Endodermal cell (in vitro differentiated cells): ENCODE data around the gene C17orf114.

Experiments
- DNase-seq: peaks from one replicate; pipeline ENCODE4 v3.0.0-alpha.2; 2017
- H3K27ac ChIP-seq: 2 replicates; pipeline ENCODE4 v1.5.1; 2013; ENCODE audit warnings: mild to moderate bottlenecking, low read depth, low read length, moderate library complexity
- H3K27me3 ChIP-seq: 2 replicates; pipeline ENCODE4 v1.6.1; 2013; ENCODE audit warnings: mild to moderate bottlenecking, low read length, moderate library complexity; ENCODE audit not compliant: insufficient read depth, control insufficient read depth, poor library complexity, severe bottlenecking
- H3K36me3 ChIP-seq: 2 replicates; pipeline ENCODE4 v1.7.0; 2013; ENCODE audit warnings: mild to moderate bottlenecking, low read length, moderate library complexity; ENCODE audit not compliant: control insufficient read depth, insufficient read depth
- H3K4me1 ChIP-seq: one replicate; pipeline ENCODE4 v1.7.0; 2013; ENCODE audit warnings: low read length; ENCODE audit not compliant: control insufficient read depth, insufficient read depth
- H3K4me3 ChIP-seq: 2 replicates; pipeline ENCODE4 v1.5.1; 2013; ENCODE audit warnings: mild to moderate bottlenecking, low read length, moderate library complexity
- H3K9ac ChIP-seq: 2 replicates; pipeline ENCODE4 v1.6.1; 2013; ENCODE audit warnings: mild to moderate bottlenecking, low read length, moderate library complexity; ENCODE audit not compliant: poor library complexity, severe bottlenecking; ENCODE audit errors: extremely low read depth
- H3K9me3 ChIP-seq: 2 replicates; pipeline ENCODE4 v1.6.1; 2013; ENCODE audit warnings: mild to moderate bottlenecking, low read length, moderate library complexity; ENCODE audit not compliant: control insufficient read depth
- H3K27ac Mint-ChIP-seq: 2 replicates; pipeline ENCODE4 v1.8.0; 2020; ENCODE audit warnings: mixed read lengths
- H3K27me3 Mint-ChIP-seq: 2 replicates; pipeline ENCODE4 v1.8.0; 2021; ENCODE audit warnings: mild to moderate bottlenecking, mixed read lengths; ENCODE audit not compliant: insufficient read depth
- H3K36me3 Mint-ChIP-seq: 2 replicates; pipeline ENCODE4 v1.8.0; 2020; ENCODE audit warnings: low read depth, mixed read lengths
- H3K4me1 Mint-ChIP-seq: 2 replicates; pipeline ENCODE4 v1.8.0; 2020; ENCODE audit warnings: mixed read lengths
- H3K4me3 Mint-ChIP-seq: 2 replicates; pipeline ENCODE4 v1.8.0; 2020; ENCODE audit warnings: mild to moderate bottlenecking, moderate library complexity, mixed read lengths
- H3K9me3 Mint-ChIP-seq: 2 replicates; pipeline ENCODE4 v1.8.0; 2020; ENCODE audit warnings: mild to moderate bottlenecking, mixed read lengths
- CTCF ChIP-seq: fragments of 200-600 bp; sonication (generic); conservative IDR thresholded peaks from 2 replicates; pipeline ENCODE4 v1.5.0; 2021; ENCODE audit warnings: antibody characterized with exemption, mild to moderate bottlenecking
- WGBS, 2 experiments: methylation state at CpG; one replicate each; pipeline versions ENCODE4 v1.1.5 to v1.1.7; 2013; ENCODE audit warnings: missing lambda C conversion rate in 2 of 2, mixed read lengths in 1 of 2; ENCODE audit not compliant: insufficient coverage in 1 of 2, insufficient read length in 1 of 2; 5-methylcytosine and 5-hydroxymethylcytosine counted together

The C17orf114 gene

GRCh38 chr17:4837471-4838308, 35.6 kb upstream of the C17orf114 start:
- no peaks in the 10 kb centered on the region for H3K36me3 ChIP-seq
- no peak overlapping the region for H3K4me3 Mint-ChIP-seq
- H3K9me3 ChIP-seq, result no peaks in the 10 kb centered on the region
- H3K27ac Mint-ChIP-seq, result no peak overlapping the region
- H3K36me3 Mint-ChIP-seq, result peaks cover under 1% of the 10 kb centered on the region
- no peak overlapping the region for H3K4me3 ChIP-seq
- H3K9ac ChIP-seq, result no peak overlapping the region
- peaks cover 16% of the 10 kb centered on the region for H3K4me1 ChIP-seq
- no peaks in the 10 kb centered on the region for H3K9me3 Mint-ChIP-seq
- DNase-seq, result no peak
- peaks cover 51% of the 10 kb centered on the region for H3K4me1 Mint-ChIP-seq
- 74 to 88% methylated on average over 7 to 13 of the region's 13 CpGs for whole genome bisulfite sequencing, 2 experiments
- H3K27me3 ChIP-seq, result no peaks in the 10 kb centered on the region
- no peak for TF ChIP-seq CTCF
- H3K27me3 Mint-ChIP-seq, result no peaks in the 10 kb centered on the region
- H3K27ac ChIP-seq, result no peak overlapping the region

GRCh38 chr17:4836221-4836620, 34.1 kb upstream of the C17orf114 start:
- H3K27me3 Mint-ChIP-seq, result no peaks in the 10 kb centered on the region

GRCh38 chr17:4834681-4835020, 32.5 kb upstream of the C17orf114 start:
- Mint-ChIP-seq H3K4me1 (peaks cover 41% of the 10 kb centered on the region), H3K27ac (peak overlapping the region; percentile 16), H3K27me3 (no peaks in the 10 kb centered on the region), H3K9me3 (no peaks in the 10 kb centered on the region), H3K4me3 (peak overlapping the region; percentile 83), H3K36me3 (no peaks in the 10 kb centered on the region)
- H3K9me3 ChIP-seq, result no peaks in the 10 kb centered on the region
- H3K36me3 ChIP-seq, result no peaks in the 10 kb centered on the region
- H3K27me3 ChIP-seq, result no peaks in the 10 kb centered on the region
- no peak overlapping the region for H3K27ac ChIP-seq
- peak overlapping the region; percentile 91 for H3K4me3 ChIP-seq
- peaks cover 16% of the 10 kb centered on the region for H3K4me1 ChIP-seq
- no peak for DNase-seq
- no peak for TF ChIP-seq CTCF
- no peak overlapping the region for H3K9ac ChIP-seq
- 75 to 84% methylated on average over 2 to 4 of the region's 4 CpGs for WGBS, 2 experiments

More at GRCh38 chr17:4836221-4836620, 34.1 kb upstream of the C17orf114 start:
- H3K4me1 Mint-ChIP-seq, result peaks cover 51% of the 10 kb centered on the region
- H3K27ac Mint-ChIP-seq, result no peak overlapping the region
- Histone ChIP-seq H3K4me1 (peaks cover 16% of the 10 kb centered on the region), H3K27me3 (no peaks in the 10 kb centered on the region), H3K9ac (no peak overlapping the region), H3K4me3 (no peak overlapping the region), H3K9me3 (no peaks in the 10 kb centered on the region), H3K27ac (no peak overlapping the region), H3K36me3 (no peaks in the 10 kb centered on the region)
- H3K36me3 Mint-ChIP-seq, result no peaks in the 10 kb centered on the region
- 98 to 100% methylated on average over 4 of the region's 4 CpGs for WGBS, 2 experiments
- no peak for DNase-seq
- no peak overlapping the region for H3K4me3 Mint-ChIP-seq
- H3K9me3 Mint-ChIP-seq, result no peaks in the 10 kb centered on the region
- TF ChIP-seq CTCF, result no peak
